ENCODE data around the gene TMEM272.

Gene TMEM272

GRCh38 chr13:51849145-51850101 is 4.4 kb upstream of the TMEM272 start:
- no peak for DNase-seq

GRCh38 chr13:51848674-51849073 is 3.7 kb upstream of the TMEM272 start:
- DNase-seq = no peak

DNA sequence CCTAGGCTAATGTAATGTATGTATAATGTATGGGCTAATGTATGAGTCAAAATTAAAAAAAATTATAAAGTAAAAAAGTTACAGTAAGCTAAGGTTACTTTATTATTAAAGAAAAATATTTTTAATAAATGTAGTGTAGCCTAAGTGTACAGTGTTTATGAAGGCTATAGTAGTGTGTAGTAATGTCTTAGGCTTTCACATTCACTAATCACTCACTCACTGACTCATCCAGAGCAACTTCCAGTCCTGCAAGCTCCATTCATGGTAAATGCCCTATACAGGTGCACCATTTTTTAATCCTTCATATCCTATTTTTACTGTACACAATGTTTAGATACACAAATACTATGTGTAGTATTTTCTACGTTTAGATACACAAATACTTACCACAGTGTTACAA is 1.8 kb upstream of the TMEM272 start:
- DNase-seq = no peak

GRCh38 chr13:51845574-51846318 is 769 bp upstream of the TMEM272 start:
- no peak for DNase-seq

DNA sequence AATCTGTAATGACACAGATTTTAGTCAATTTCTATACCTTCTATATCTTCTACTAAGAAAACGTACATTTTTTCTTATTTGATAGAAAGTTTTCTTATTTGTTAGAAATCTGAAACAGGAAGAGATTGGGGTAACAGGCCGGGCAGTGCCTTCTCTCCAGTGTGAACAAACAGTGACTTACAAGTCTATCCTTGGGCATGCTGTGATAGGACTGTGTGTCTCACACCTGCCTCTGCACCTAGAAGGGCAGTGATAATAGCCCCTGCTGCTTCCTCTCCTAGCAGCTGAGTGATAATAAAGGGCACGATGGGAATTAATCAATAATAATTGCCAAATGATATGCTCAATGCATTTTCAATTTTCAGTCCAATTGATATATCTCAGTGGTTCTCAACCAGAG is 1.4 kb downstream of the TMEM272 start:
- no peak for DNase-seq

DNA sequence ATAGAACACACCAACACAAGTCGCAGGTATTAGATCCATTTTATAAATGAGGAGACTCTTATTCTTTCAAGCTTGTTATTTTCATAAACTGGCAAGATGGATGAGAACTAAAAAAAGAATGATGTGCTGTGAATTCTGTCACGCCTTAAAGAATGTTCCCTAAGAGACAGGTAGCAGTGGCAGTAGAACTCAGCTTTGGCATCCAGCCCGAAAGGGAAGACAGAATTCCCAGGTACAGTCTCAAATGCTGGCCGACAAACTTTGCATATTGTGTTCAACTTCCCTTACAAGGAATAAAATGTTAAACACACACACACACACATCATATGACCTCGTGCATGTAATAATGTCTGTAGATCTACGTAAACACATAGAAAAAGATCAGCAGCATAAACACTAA is 3.2 kb downstream of the TMEM272 start:
- no peak for DNase-seq

DNA sequence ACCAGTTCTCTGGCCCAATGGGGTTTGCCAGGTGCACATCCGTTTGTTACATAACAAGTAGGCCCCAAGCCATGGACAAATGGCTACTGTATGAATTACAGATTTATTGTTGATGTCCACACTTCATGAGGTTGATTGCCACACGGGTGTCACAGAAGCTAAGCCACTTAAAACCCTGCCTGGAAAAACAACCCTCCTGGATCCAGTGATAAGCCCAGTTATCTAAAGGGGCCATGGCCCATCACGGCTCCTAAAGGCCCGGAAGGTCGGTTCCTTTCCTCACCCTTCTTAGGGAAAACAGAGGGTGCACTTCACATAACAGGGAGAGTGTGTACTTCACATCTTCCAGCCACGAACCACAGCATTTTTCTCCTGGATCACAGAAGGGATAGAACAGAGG is 4.1 kb downstream of the TMEM272 start:
- no peak for DNase-seq

- DNase-seq = no peak
These were observed 5.1 kb downstream of the TMEM272 start for GRCh38 chr13:51839711-51840540.

DNA sequence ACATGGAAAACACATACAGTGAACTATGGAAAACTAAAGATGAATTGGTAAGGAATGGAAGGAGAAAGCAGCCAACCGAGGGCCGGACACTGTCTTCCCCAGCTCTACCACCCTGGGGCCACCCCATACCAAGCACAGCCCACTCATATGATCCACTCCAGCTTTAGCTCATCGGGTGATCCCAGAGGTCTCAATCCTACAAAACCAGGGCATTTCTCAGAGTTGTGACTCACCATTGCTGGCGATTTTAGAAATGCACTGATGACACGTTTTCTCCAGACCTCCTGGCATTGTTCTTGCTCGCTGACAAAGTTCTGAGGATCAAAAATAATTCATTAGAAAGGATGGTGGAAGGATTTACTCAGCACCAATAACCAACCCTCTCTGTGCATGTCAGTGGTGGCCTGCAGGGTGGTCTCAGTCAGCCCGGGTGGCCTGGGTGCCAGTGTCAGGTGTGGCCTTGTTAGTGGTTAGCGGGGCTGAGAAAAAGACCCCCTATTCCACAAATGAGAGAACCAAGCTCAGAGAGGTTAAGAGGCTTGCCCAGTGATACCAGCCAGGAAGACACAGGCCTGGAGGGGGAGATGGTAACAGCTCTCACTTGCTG is 6.6 kb downstream of the TMEM272 start:
- DNase-seq = no peak

DNA sequence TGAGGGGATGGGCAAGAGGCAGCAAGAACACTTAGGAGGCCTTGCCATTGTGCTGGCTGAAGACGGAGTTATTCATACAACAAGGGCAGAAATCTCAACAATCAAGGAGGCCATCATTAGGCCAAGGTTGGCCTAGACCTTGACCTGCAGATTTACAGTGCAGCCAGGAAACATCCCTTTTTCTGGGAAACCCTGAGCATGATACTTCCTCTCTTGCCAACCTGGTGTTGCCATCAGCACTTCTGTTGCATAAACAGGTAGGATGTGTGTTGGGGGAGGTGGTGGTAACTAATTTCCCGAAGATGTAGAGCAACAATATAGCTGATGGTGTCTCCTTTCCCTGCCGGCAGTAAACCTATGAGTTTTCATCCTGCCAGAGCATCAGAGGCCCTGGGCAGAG is 8.0 kb downstream of the TMEM272 start:
- no peak for DNase-seq

- peak in 1 of 14 donors; percentile 71 for DNase-seq
These were observed 10.3 kb downstream of the TMEM272 start for GRCh38 chr13:51834581-51835171.

DNA sequence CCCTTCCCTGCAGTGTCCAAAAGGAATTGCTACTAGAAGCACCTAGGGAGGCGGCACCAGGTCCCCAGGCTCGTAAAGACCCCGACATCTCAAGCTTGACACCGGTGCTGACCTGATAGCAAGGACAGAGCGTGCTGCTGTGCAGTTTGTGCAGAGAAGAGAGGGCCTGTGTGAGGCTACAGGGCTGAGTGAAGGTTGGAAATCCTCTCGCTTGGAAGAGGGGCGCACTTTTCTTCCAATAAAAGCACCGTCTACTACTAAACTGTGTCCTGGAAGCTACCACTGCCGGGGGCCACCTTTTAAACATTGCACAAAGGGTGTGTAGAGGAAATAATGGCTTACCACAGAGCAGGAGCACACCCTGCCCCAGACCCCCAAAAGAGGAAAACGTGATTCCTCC is 11.0 kb downstream of the TMEM272 start:
- no peak for DNase-seq

DNA sequence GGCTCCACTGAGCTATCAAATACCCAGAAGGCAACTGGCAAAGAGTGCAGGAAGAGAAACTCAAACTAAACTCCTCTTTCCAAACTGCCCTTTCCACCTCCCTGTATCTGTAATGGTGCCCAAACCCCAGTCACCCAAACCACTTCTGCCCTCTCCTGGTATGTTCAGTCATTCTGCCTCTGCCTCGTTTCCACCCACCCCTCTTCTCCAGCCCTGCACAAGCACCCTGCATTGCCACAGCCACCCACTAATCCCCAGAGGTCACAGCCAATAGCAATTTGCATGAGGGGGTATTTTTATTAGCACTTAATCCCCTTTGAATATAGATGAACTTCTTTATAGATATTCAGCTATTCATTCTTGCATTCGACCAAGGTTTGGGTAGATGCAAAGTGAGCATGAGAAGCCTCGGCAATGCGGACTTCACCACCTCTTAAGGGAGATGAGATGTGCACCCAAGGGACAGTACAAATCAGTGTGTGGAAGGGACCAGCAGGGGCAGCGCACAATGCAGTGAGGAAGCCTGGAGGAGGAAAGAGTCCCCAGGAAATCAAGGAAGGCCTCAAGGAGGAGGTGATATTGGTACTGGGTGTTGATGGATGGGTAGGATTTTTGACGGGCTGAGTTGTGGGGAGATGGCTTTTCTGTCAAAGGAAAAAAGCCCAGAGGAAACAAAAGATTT is 12.4 kb downstream of the TMEM272 start:
- DNase-seq = peak in 1 of 14 donors; percentile 13

DNA sequence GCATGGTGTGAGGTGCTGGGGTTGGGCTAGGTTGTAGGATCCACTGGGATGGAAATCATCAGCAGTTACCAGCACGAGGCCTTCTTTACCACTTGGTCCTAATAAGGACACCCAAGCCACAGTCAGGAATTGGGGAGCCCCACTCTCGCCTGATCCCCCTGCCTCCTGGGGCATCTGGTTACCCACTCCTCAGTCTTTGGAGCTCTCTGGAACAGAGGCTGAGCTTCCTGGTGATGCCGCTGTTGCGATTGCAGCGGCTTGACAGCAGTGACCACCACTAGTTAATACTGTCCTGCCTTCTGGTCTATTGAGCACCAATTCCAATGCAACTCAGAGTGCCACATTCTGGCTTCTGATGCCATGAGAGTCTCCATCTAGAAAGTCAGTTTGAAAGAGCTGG is 13.5 kb downstream of the TMEM272 start:
- DNase-seq = no peak

- DNase-seq = peak in 1 of 14 donors; percentile 58
These were observed 15.4 kb downstream of the TMEM272 start for GRCh38 chr13:51829568-51829899.

DNA sequence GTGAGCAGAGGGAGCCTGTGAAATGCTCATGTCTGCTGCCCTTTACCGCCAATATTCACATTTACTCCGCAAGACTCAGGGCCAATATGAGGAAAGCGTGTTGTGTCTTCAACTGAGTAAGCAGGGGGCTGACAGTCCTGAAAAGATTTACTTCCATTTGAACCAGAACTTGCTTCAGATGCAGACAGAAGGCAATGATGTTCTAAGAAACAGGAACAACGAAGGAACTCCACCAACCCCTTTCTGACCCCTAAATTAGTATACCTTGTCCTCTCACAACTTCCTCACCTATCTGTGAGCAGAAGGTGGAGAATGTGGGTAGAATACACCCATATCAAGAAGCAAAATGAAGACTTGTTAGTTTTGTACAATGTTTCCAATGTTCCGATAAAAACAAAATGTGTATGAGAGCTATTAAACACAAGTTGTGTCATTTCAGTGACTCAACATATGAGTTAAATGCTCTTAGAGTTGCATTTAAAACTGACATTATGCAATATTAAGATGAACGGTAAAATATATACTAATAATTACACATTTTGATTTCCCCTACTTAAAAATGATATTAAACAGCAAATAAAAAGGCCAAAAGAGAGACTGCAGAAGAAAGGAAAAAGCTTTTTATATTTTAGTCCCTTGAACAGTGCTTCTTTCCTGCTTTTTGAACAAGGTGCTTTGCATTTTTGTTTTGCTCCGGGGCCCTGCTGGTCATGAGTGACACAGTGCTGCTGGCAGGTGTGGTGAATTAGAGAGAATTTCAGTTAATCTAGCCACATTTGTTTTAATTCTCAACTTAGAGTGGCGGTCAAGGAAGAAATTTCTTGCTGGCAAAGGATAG is 16.0 kb downstream of the TMEM272 start:
- no peak for DNase-seq

DNA sequence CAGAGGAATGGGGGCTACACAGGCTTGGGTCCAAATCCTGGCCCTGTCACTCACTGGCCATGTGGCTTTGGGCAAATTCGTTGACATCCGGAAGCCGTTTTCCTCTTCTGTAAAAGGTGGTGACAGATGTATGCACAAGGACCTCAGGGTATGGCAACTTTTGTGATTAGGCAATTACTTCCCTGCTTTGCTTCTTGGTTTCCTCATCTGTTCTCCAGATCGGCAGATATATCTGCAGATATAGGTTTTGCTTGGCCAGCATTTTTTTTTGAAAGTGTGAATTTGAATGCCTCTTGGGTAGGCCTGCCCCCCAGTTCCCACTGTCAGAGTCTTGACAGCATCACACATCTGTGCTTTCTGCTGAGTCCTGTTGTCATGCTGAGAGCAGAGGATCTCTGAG is 17.7 kb downstream of the TMEM272 start:
- no peak for DNase-seq

GRCh38 chr13:51826606-51827005 is 18.4 kb downstream of the TMEM272 start:
- peak in 1 of 14 donors; percentile 45 for DNase-seq

DNA sequence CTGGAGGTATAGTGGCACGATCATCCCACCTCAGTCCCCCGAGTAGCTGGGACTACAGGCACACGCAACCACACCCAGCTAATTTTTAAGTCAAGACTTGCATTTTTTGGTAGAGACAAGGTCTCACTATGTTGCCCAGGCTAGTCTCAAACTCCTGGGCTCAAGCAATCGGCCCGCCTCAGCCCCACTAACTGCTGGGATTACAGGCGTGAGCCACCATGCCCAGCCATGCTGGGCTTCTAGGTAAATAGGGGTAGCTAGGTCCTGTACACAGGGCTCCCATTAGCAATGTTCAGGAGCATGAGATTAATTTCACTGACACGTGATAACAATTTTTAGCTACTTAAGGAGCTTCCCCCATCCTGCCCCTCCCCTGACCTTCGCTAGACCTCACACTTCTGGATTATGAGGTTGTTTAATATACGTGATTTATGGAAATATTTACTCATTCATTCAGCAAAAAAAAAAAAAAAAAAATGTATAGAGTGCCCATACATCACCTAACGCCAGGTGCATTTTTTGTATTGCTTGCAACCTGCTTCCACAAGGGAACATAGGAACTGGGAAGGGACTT is 19.2 kb downstream of the TMEM272 start:
- DNase-seq = no peak

DNA sequence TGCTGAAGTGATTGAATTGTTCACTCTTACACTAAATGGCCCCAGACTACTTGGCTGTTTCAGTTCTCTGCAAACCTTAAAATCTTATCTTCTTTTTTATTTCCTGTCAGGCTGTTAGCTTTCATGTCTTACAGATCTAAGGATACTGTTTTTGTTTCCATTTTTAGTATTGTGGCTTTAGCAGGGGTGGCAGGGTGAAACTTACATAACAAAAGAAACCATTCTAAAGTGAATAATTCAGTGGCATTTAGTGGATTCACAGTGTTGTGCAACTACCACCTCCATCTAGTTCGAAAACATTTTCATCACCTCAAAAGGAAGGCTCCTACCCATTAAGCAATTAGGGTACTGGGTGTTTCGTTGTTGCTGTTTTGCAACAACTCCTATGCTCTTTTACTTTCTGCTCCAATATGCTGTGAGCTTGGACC is 19.8 kb downstream of the TMEM272 start:
- DNase-seq = no peak
